ENCODE data around the gene ANKZF1.

ANKZF1 gene

GRCh38 chr2:219281588-219281987 lies 52.0 kb downstream of the ANKZF1 start:
- no peak overlapping the region for H3K4me3 ChIP-seq (ENCODE audit: low read depth, low read length)
- TF ChIP-seq CTCF (IDR thresholded peaks at IDR 0.05; ENCODE audit: low read depth, low read length) = no peak

DNA sequence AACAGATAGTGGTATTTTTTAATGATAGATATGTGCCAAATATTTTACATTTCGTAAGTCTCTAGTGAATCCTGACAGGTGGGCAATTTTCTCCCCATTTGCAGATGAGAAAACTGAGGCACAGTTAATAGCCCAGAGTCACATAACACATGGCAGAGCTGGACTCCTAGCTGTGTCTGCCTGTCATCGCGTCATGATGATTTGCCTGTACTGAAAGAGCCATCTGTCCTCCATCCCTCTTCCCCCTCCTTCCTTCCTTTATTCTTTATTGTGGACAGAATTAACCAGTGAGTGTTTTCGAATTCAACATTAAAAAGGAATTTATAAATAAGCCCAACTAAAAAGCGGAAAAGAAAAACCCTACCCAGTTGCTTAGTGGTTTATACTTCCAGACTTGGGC lies 52.8 kb downstream of the ANKZF1 start:
- no peak overlapping the region for H3K4me3 ChIP-seq (ENCODE audit: low read depth, low read length)
- no peak for TF ChIP-seq CTCF (IDR thresholded peaks at IDR 0.05; ENCODE audit: low read depth, low read length)

DNA sequence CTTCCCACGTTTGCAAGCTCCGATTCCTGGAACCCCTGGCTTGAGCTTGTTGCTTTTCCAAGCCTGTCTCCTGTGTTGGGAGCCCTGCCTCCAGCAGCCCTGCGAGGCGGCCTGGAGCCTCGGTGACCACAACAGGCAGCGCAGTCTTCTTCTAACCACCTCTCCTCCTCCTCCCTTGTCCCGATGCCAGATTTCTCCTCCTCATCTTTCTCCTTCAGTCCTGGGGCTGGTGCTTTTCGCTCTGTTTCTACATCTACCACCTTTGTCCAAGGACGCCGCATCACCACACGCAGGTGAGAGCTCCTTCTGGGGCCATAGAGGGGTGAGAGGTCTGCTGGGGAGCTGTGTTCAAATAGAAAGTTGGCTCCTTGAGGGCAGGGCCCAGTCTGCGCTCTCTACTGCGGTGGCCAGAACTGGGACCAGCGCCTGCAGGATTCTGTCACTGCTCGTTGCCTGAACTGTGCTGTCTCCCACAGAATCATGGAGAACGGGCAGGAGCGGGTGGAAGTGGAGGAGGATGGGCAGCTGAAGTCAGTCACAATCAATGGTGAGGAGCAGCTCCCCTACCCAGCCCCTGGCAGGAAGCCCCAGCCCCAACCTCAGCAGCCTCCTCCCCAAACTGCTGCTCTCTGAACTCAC lies 53.5 kb downstream of the ANKZF1 start:
- H3K4me3 ChIP-seq (ENCODE audit: low read depth, low read length) = no peak overlapping the region
- TF ChIP-seq CTCF (IDR thresholded peaks at IDR 0.05; ENCODE audit: low read depth, low read length) = no peak

GRCh38 chr2:219284501-219285372 lies 55.1 kb downstream of the ANKZF1 start:
- no peak for TF ChIP-seq CTCF (IDR thresholded peaks at IDR 0.05; ENCODE audit: low read depth, low read length)

DNA sequence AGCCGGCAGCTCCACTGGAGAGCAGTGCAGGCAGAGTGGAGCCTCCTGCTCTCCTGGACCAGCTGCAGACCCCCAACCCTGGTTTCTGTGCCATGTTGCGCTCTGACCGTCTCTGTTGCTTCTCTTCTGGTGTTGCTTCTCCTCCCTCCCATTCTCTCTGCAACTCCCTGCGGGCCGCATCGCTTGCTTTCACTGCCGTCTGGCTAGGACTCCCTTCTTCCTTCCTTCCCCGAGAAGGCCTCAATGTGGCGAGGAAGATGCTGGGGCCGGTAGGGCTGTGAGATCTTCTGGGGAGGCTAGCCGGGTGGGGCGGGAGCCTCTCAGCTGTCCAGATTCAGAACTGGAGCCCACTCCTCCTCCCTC lies 55.7 kb downstream of the ANKZF1 start:
- no peak for TF ChIP-seq CTCF (IDR thresholded peaks at IDR 0.05; ENCODE audit: low read depth, low read length)
- no peak overlapping the region for H3K4me3 ChIP-seq (ENCODE audit: low read depth, low read length)

More at GRCh38 chr2:219284501-219285372, 55.1 kb downstream of the ANKZF1 start:
- no peak overlapping the region for H3K4me3 ChIP-seq (ENCODE audit: low read depth, low read length)

DNA sequence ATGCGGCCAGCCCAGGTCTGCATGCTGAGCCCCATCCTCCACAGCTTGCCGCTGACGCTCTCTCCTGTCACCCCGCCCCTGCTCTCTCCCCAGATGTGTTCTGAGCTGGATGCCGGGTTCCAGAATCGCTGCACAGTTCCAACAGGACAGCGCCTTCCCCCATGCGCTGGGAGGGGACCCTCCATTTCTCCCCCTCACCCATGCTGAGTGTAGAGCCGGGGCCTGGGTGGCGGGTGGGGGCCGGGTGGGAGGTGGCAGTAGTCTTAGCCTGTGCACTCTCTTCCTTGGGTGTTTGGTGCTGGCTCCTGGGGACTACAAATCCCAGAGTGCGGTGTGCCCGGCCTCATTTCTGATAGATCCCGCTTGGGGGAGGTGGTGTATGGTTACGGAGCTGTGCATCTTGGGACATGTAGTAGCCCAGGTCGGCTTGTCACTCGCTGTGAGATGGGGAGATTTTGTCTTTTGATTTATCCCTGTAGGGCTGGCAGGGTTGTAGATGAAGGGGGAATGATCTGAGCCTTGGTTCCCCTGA lies 56.4 kb downstream of the ANKZF1 start:
- no peak for TF ChIP-seq CTCF (IDR thresholded peaks at IDR 0.05; ENCODE audit: low read depth, low read length)
- H3K4me3 ChIP-seq (ENCODE audit: low read depth, low read length) = no peak overlapping the region

Data from WI38 (cell line).